ENCODE data around the gene ZNF597. TPM values are rescaled to one million over a fixed set of nuclear protein-coding genes. Genes with fewer than 3 reads are reported as not detected.

Gene ZNF597
- total and polyA plus RNA-seq, 2 experiments from 2014 or later, result 0.56 to 2.1 TPM

DNA sequence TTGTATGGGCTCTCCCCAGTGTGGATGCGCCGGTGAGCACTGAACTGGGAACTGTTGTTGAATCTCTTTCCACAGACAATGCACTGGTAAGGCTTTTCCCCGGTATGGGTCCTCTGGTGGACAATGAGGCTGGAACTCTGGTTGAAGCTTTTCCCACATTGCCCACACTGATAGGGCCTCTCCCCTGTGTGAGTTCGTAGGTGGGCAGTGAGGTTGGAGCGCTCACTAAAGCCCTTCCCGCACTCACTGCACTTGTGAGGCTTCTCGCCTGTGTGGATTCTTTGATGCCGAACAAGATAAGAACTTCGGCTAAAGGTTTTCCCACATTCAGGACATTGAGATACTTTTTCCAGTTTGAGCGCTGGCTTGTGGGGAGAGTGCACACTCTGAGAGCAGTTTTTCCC, 60.3 kb downstream of the ZNF597 start:
- Histone ChIP-seq H3K4me1 (ENCODE audit: low read depth) (no peaks in the 10 kb centered on the region), H3K27me3 (no peaks in the 10 kb centered on the region), H3K36me3 (peaks cover 26% of the 10 kb centered on the region), H3K27ac (no peak overlapping the region), H3K9me3 (ENCODE audit: low read depth) (peaks cover 10% of the 10 kb centered on the region), H3K4me3 (no peak overlapping the region)
- DNase-seq (ENCODE audit: low read depth in 1 of 2, low spot score in 1 of 2), result no peak
- TF ChIP-seq, protein P1, sequence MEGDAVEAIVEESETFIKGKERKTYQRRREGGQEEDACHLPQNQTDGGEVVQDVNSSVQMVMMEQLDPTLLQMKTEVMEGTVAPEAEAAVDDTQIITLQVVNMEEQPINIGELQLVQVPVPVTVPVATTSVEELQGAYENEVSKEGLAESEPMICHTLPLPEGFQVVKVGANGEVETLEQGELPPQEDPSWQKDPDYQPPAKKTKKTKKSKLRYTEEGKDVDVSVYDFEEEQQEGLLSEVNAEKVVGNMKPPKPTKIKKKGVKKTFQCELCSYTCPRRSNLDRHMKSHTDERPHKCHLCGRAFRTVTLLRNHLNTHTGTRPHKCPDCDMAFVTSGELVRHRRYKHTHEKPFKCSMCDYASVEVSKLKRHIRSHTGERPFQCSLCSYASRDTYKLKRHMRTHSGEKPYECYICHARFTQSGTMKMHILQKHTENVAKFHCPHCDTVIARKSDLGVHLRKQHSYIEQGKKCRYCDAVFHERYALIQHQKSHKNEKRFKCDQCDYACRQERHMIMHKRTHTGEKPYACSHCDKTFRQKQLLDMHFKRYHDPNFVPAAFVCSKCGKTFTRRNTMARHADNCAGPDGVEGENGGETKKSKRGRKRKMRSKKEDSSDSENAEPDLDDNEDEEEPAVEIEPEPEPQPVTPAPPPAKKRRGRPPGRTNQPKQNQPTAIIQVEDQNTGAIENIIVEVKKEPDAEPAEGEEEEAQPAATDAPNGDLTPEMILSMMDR (IDR thresholded peaks at IDR 0.05; ENCODE audit: low read depth, low read length), result no peak

Other genes with a start within 250 kb of the ZNF597 start
- 12.9 and 13.8 TPM in 2 replicates for gene ZNF200, start 208.3 kb downstream of the ZNF597 start, total RNA-seq
- gene ZNF200, start 208.3 kb downstream of the ZNF597 start, polyA plus RNA-seq, result 11.0 and 11.1 TPM in 2 replicates
- not detected in 2 replicates for gene MEFV, start 186.9 kb downstream of the ZNF597 start, total RNA-seq
- gene MEFV, start 186.9 kb downstream of the ZNF597 start, polyA plus RNA-seq, result not detected in 2 replicates
- gene ZNF263, start 160.0 kb downstream of the ZNF597 start, total RNA-seq, result 37.3 and 45.7 TPM in 2 replicates
- 18.8 and 29.5 TPM in 2 replicates for gene ZNF263, start 160.0 kb downstream of the ZNF597 start, polyA plus RNA-seq
- gene TIGD7, start 138.1 kb downstream of the ZNF597 start, total RNA-seq, result 8.4 and 10.8 TPM in 2 replicates
- 11.0 and 12.5 TPM in 2 replicates for gene TIGD7, start 138.1 kb downstream of the ZNF597 start, polyA plus RNA-seq
- 25.3 and 37.9 TPM in 2 replicates for gene ZNF75A, start 138.0 kb downstream of the ZNF597 start, total RNA-seq
- 43.4 and 44.1 TPM in 2 replicates for gene ZNF75A, start 138.0 kb downstream of the ZNF597 start, polyA plus RNA-seq
- 1.1 TPM in 1 of 2 replicates, not detected in the other for gene OR2C1, start 87.6 kb downstream of the ZNF597 start, total RNA-seq
- 1.0 and 1.4 TPM in 2 replicates for gene OR2C1, start 87.6 kb downstream of the ZNF597 start, polyA plus RNA-seq
- gene ZSCAN32, start 42.5 kb downstream of the ZNF597 start, total RNA-seq, result 17.1 and 19.8 TPM in 2 replicates
- 12.3 and 13.7 TPM in 2 replicates for gene ZSCAN32, start 42.5 kb downstream of the ZNF597 start, polyA plus RNA-seq
- 32.0 and 33.5 TPM in 2 replicates for gene ZNF174, start 42.3 kb downstream of the ZNF597 start, total RNA-seq
- gene ZNF174, start 42.3 kb downstream of the ZNF597 start, polyA plus RNA-seq, result 31.4 and 33.1 TPM in 2 replicates
- gene NAA60, start 176 bp upstream of the ZNF597 start, total RNA-seq, result 43.9 and 50.7 TPM in 2 replicates
- gene NAA60, start 176 bp upstream of the ZNF597 start, polyA plus RNA-seq, result 77.0 and 83.0 TPM in 2 replicates
- gene C16orf90, start 52.0 kb upstream of the ZNF597 start, total RNA-seq, result not detected in 2 replicates
- gene C16orf90, start 52.0 kb upstream of the ZNF597 start, polyA plus RNA-seq, result not detected in 2 replicates
- gene CLUAP1, start 57.5 kb upstream of the ZNF597 start, total RNA-seq, result 23.3 and 29.0 TPM in 2 replicates
- 50.5 and 52.0 TPM in 2 replicates for gene CLUAP1, start 57.5 kb upstream of the ZNF597 start, polyA plus RNA-seq
- 0.09 and 0.11 TPM in 2 replicates for gene NLRC3, start 133.9 kb upstream of the ZNF597 start, total RNA-seq
- 0.61 and 0.92 TPM in 2 replicates for gene NLRC3, start 133.9 kb upstream of the ZNF597 start, polyA plus RNA-seq
- gene SLX4, start 168.1 kb upstream of the ZNF597 start, total RNA-seq, result 5.6 and 7.2 TPM in 2 replicates
- gene SLX4, start 168.1 kb upstream of the ZNF597 start, polyA plus RNA-seq, result 2.9 and 3.6 TPM in 2 replicates
- 48.7 and 73.9 TPM in 2 replicates for gene DNASE1, start 211.2 kb upstream of the ZNF597 start, total RNA-seq
- 28.1 and 38.1 TPM in 2 replicates for gene DNASE1, start 211.2 kb upstream of the ZNF597 start, polyA plus RNA-seq

All from cardiac muscle cell (in vitro differentiated cells and primary cell).